GM18861 (cell line): Measurements from ENCODE around the gene TOGARAM1.

Experiments used
- ATAC-seq: cut with Tn5 transposase; IDR thresholded peaks from one replicate; pipeline ENCODE4 v1.9.1; 2021; ENCODE audit not compliant: unreplicated experiment

The TOGARAM1 gene, protein sequence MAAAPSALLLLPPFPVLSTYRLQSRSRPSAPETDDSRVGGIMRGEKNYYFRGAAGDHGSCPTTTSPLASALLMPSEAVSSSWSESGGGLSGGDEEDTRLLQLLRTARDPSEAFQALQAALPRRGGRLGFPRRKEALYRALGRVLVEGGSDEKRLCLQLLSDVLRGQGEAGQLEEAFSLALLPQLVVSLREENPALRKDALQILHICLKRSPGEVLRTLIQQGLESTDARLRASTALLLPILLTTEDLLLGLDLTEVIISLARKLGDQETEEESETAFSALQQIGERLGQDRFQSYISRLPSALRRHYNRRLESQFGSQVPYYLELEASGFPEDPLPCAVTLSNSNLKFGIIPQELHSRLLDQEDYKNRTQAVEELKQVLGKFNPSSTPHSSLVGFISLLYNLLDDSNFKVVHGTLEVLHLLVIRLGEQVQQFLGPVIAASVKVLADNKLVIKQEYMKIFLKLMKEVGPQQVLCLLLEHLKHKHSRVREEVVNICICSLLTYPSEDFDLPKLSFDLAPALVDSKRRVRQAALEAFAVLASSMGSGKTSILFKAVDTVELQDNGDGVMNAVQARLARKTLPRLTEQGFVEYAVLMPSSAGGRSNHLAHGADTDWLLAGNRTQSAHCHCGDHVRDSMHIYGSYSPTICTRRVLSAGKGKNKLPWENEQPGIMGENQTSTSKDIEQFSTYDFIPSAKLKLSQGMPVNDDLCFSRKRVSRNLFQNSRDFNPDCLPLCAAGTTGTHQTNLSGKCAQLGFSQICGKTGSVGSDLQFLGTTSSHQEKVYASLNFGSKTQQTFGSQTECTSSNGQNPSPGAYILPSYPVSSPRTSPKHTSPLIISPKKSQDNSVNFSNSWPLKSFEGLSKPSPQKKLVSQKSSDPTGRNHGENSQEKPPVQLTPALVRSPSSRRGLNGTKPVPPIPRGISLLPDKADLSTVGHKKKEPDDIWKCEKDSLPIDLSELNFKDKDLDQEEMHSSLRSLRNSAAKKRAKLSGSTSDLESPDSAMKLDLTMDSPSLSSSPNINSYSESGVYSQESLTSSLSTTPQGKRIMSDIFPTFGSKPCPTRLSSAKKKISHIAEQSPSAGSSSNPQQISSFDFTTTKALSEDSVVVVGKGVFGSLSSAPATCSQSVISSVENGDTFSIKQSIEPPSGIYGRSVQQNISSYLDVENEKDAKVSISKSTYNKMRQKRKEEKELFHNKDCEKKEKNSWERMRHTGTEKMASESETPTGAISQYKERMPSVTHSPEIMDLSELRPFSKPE (N-terminal part only)

DNA sequence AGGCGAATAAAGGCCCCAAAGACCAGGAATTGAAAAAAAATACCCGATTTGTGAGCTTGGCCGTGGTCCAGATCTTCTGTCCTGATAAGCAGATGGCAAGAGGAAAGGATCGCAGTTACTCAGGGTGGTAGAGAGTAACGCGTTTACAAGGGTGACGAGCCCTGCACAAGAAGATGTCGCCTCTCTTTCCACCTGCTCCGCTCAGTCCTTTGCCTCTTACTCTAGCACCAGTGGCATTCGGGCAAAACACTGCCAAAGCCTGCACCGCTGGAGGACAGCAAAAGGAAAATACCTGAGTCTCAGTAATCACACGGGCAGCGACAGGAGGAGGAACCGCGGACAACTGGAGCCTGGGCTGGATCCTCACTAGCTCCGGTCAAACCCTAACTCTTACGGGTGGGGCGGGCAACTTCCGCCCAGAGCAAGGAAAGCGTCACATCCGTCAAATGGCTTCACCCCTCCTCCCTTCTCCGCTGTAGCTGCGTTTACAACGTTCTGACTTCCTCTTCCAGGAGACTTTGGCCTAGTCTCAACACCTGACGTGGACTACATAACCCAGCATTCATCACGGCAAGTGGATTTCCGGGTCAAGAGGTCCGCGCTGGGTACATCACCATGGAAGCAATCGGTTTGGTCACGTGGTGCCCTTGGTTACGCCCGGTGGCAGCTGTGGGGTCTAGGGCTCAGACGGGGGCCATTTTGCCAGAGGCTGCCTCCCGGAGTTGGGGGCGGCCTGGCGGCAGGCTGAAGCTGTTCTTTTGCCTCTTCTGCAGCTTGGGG, at the start of gene TOGARAM1, which contains the start of gene KLHL28:
TSS of gene TOGARAM1 (plus strand) at position 637 of the 780 bp plus-strand sequence. CDS start 232 bp downstream, outside the sequence.
TSS of gene KLHL28 (minus strand) at position 394 of the 780 bp plus-strand sequence. CDS start 16,019 bp downstream, outside the sequence.
- ATAC-seq, result peak; percentile 95

DNA sequence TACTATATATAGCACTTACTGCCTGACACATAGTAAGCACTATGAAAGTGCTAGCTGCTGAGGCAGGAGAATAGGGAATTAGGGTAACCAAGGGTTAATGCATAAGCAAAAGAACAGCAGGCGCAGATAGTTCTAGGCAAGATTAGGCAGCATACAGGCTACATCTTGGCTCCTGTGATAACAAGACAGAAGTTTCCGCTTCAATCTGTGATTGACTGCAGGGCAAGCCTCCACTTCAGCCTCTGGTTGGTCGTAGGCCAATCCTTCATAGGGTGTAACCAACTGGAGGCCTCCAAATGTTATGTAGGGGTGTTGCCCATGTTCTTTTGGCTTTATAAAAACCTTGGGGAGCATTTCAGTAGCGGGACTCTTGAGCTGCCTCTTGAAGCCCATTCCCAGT, 47.1 kb upstream of the TOGARAM1 start:
- no peak for ATAC-seq

DNA sequence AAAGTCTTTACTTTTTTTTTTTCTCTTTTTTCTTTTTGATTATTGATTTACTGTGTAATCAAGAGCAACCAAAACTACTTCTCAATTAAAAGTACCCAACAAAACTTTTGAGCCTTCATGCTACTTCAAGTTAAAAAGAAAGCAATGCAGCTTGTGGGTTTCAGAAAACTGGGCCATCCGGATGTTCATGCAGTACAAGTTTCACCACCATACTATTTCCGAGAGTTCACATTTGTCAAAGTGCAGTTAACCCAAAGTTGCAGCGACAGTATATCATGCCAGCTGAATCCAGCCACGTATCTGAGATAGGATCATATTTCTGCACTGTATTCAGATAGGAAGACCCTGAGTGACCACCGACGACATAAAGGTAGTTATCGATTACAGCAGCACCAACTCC, 33.2 kb upstream of the TOGARAM1 start:
- no peak for ATAC-seq

DNA sequence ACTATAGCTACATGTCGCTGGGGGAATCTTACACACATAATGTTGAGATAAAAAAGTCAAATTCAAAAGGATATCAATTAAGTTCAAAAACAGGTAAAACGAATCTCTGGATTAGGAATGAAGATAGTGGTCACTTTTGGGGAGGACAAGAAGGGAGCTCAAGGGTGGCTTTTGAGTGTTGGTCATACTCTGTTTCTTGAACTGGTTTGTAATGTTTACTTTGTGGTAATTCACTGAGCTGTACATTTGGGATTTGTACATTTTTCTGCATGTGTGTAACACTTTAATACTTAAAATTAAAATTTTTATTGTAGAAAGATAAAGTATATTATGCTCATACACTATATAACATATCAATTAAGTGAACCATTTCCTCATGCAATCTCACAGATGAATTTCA, 26.8 kb upstream of the TOGARAM1 start:
- ATAC-seq, result no peak

DNA sequence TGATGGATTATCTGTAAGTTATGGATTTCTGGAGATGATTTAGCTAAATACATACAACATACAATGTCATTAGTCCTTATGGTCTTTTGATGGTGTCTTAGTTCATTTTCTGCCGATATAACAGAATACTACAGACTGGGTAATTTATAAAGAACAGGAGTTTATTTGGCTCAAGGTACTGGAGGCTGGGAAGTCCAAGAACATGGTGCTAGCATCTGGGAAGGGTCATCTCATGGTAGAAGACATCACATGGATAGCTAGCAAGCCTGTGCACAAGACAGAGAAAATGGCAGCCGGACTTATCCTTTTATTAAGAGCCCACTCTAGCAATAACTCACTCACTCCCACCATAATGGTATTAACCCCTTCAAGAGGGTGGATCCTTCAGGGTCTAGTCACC, 24.4 kb upstream of the TOGARAM1 start:
- no peak for ATAC-seq

DNA sequence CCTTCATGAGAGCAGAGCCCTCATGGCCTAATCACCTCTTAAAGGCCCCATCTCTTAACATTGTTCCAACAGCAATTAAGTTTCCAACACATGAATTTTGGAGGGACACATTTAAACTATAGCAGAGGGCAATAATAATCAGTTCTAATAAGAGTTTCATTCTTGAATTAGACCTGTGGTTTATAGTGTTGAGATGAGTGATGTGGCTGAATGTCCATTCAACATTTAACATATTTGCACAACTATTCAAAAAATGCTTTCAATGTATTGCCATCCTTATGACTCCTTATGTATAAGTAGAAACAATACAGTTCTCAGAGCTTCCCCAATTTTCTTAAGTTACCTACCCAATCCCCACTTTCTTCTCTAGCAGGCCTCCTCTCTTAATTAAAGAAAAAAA, 21.8 kb upstream of the TOGARAM1 start:
- no peak for ATAC-seq

DNA sequence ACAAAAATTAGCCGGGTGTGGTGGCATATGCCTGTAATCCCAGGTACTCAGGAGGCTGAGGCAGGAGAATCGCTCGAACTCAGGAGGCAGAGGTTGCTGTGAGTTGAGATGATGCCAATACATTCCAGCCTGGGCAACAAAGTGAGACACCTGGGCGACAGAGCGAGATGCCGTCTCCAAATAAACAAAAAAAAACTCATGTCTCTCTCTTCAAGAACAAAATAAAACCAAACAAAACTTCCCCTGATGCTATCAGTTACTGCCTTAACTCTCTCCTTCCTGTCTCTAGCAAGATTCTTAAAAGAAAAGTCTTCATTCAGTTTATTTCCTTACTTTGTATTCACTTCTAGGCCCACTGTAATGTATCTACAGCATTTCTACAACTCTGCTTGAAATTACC, 21.0 kb upstream of the TOGARAM1 start:
- no peak for ATAC-seq

DNA sequence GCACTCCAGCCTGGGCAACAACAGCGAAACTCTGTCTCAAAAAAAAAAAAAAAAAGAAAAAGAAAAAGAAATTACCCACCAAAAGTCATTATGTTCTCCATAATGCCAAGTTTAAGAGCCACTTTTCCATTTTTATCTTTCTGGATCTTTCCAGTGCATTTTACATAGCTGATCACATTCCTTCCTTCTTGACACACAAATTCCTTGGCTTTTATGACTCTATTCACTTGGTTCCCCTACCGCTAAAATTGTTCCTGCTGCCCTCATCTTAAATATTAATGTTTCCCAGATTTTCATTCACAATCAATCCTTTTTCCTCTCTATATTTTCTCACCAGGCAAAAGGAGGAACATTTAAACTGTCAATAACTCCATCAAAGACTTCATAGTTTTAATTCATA, 20.4 kb upstream of the TOGARAM1 start:
- ATAC-seq, result no peak

DNA sequence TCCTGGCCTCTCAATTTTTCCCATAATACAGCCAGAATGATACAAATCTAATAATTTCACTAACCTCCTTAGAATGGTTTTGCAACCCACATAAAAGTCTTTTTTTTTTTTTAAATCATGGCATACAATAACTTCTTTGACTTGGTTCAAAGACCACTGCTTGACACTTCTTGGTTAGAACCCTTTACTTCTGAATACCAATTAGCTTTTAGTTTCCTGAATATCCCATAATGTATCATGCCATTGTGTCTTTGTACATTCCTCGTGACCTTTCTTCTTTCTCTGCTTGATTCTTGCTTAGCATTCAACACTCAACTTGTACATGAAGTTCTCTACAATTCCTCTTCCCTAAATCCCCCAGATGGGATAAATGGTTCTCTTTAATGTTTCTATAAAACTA, 19.6 kb upstream of the TOGARAM1 start:
- no peak for ATAC-seq

DNA sequence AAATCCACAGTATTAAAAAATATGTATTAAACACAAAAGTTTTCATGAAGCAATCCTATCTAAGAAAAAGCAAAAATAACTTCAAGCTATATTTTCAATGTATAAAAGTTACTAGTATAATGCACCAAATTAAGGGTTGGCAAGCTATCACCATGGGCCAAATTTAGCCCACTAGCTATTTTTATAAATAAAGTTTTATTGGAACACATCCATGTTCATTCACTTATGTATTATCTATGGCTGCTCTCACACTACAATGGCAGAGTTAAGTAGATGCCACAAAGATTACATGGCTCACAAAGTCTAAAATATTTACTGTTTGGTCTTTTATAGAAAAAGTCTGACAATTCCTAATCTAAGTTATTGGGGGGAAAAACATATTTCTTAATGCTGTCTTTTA, 17.9 kb upstream of the TOGARAM1 start:
- no peak for ATAC-seq

DNA sequence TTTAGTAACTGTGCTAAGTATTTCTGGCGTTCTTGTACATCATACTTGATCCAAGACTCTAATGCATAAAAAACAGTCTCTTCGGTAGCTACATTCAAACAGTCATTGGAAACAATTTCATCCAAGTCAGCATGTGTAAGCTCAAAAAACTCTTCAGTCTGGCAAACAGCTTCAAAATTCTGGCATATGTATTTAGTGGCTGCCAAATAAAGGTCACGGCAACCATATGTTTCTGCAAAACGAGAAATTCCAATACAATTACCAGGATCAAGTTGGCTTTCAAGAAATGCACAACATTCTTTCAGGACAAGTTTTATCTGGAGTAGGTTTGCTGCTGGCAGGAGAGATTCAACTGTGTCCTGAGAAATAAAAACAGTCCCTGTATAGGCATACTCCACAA, 16.7 kb upstream of the TOGARAM1 start:
- no peak for ATAC-seq

DNA sequence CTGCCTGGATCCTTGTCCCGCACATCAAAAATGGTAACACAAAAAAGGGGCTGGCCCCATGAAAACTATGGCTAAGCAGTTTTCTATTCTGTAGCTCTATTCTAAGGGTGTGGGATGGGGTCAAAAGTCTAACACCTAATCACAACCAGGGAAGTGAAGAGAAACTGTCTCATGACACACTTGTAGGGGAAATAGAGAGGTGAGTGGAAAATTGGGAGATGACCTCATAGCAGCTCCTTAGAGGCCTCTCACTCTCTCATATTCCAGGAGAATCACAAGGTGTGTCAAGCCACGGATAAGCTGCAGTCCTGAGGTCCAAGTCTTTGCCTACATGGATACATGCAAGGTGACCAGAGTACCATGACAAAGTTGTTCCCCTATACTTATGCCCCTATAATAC, 10.9 kb upstream of the TOGARAM1 start:
- ATAC-seq, result no peak

DNA sequence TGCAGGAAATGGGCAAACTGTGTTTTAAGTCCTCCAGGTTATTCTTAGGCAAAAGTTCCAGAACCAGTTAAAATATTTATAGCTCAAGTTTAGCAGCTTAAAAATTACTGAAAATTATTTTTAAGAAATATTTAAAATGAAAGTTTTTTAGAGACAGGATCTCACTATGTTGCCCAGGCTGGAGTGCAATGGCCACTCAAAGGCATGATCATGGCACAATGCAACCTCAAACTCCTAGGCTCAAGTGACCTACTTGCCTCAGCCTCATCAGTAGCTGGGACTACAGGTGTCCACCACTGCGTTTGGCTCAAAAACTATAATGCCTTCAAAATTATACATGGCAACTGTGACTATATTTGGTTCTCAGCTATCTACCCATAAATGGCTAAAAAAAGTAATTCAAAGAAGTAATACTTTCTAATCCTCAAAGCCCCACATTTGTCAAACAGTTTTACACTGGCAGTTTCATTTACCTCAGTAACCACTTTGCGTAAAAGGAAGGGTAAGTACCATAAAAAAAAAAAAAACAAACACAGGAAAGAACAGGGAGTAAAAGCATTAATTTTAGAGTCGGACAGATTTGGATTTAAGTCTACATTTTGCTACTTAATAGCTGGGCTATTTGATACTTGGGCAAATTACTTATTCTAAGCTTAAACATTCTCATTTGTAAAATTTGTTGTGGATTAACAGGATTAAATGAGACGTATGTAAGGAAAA, 9.4 kb upstream of the TOGARAM1 start:
- no peak for ATAC-seq

DNA sequence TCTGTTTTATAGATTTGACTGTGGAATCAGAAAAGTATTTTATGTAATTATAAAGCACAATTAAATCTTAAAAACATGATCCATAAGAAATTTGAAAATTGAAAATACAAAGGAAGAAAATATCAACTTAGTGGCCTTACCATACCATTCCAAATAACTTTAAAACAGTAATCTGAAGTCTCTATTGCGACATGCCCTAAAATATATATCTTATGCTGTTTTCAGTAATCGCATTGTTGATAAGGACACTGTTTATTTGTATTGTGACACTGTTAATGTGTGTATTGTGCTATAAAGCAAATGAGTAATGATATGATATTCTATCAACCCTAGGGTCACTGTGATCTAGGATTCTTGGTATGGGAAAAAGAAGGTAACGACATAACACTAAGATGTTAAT, 7.2 kb upstream of the TOGARAM1 start:
- ATAC-seq, result no peak

DNA sequence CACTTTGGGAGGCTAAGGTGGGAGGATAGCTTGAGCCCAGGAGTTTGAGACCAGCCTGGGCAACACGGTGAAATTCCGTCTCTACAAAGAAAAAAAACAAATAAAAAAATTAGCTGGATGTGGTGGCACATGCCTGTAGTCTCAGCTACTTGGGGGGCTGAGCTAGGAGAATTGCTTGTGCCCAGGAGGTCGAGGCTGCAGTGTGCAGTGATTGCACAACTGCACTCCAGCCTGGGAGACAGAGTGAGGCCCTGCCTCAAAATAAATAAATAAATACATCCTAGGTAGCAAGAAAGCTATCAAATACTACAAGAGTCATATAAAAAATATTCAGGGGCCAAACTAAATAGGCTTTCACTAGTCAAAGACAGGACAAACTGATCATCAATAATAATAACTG, 6.5 kb upstream of the TOGARAM1 start:
- no peak for ATAC-seq

DNA sequence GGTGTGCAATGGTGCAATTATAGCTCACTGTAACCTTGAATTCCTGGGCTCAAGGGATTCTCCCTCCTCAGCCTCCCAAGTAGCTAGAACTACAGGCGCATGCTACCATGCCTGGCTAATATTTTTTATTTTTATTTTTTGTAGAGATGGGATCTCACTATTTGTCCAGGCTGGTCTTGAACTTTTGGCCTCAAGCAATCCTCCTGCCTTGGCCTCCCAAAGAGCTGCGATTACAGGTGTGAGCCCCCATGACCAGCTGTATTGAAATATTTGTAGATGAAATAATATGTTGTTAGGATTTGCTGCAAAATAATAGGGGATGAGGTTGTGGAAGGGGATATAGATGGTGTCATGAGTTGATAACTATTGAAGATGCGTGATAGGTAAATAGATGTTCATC, 5.1 kb upstream of the TOGARAM1 start:
- no peak for ATAC-seq

DNA sequence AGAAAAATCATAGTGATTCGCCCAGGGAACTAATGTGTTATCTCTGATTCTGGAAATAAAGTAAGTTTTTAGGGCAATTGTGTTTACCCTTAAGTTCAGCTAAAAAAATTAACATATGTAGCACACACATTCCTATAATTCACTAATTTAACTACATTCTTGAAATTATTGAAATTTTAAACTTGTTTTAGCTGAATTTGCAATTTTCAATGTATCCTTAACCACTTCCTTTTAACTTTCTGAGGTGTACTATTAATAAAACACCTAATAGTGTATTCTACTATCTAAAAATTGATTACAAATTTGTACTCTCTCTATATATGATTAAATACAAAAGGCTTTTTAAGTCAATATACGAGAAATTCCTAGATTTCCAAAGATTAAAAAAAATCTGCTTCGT, 2.5 kb upstream of the TOGARAM1 start:
- no peak for ATAC-seq

DNA sequence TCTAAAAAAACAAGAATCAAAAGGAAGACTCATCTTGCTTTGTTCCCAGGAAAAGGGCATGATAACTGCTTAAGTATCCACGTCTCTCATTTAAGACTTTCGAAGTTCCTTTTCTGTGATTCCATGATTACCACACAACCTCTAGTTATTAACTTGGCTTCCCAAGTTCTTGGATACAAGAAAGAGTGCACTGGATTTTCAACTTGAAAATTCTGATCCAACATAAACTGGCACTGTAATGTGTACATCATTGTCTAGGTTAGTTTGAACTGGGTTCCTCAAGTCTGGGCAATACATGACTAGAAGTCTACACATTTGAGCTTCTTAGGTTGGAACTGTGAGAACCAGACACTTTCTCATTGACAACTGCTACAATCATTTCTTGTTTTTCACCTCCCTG, 1.8 kb upstream of the TOGARAM1 start:
- no peak for ATAC-seq

DNA sequence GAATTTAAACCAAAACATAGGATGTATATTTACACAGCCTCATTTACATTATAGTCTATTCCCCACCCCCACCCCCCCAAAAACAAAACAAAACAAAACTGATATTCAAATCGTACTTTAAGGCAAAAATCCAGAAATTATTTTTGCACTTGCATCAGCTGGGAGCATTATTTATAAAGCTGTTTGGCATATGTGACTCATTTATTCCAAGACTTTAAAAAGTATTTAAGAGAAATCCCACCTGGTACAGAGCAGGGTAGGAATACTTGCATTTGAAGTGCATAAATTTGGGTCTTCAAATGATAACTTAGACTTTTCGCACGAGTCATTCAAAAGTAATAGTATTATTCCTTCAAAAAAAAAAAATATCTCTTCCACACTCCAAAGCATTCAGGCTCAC, 1.3 kb upstream of the TOGARAM1 start:
- no peak for ATAC-seq

DNA sequence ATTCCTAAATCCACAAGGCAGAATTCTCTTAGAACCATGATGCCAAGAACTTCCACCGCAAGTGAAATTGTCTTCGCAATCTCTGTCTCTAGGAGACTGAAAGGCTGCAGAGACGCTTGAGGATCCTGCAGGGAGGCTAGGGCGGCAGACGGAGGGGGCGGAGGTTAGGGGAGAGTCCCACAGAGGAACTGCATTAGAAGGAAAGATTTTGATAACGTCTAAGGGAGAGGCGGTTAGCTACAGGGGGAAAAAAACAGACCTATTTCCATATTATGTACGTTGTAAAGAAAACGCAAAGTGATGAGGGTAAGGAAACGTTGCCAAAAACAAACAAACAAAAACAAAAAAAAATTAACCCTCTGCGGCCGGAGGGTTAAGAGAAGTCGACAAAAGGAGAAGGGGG, 838 bp upstream of the TOGARAM1 start:
- ATAC-seq, result no peak
